Measurements from ENCODE around the gene FBXO44.
A peak's percentile ranks its signal among the peaks of the same experiment; 100 is the strongest.

FBXO44 gene

DNA sequence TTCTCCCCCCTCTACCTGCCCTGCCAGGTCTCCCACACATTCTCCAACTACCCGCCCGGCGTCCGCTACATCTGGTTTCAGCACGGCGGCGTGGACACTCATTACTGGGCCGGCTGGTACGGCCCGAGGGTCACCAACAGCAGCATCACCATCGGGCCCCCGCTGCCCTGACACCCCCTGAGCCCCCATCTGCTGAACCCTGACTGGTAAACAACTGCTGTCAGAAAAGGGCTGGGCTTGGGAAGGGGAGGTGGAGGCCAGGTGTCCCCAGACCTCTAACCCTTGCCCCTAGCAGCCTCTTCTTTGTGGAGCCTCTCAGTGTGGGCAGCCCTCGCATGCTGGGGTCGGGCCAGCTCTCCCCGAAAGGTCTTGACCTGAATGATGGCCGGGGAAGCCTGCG, 6.4 kb downstream of the FBXO44 start:
- no peak for DNase-seq

DNA sequence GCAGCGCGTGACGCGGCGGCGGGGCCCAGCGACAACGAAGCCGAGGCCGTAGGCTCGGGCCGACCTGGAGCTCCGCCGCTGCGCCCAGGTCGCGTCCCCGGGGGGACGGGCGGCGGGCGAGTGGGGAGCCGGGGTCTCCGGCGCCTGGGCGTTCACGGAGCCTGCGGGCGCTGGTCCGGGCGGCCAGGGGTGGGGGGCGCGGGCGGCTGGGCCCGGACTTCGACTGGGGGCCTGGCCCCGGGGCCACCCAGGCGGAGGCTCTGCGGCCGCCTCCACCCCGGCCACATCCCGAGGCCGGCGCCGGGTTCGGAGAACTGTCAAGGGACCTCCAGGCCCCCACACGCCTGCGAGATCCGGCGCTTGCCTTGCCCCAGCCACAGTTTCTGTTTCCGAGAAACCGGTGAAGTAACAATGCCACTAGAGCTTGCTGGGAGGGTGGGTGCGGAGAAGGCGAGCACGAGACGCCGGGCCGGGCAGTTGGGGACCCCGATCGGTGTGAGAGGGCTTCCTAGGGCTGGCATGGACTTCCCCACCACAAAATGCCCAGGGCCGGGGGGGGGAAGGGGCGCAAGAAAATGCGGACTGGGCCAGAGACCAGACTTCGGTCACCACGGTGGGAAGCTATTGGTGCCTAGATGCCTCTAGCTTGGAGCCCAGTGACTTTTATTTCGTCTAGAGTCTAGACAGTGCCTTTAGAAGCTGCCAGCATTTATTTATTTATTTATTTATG, 9.8 kb downstream of the FBXO44 start:
- no peak for DNase-seq

DNA sequence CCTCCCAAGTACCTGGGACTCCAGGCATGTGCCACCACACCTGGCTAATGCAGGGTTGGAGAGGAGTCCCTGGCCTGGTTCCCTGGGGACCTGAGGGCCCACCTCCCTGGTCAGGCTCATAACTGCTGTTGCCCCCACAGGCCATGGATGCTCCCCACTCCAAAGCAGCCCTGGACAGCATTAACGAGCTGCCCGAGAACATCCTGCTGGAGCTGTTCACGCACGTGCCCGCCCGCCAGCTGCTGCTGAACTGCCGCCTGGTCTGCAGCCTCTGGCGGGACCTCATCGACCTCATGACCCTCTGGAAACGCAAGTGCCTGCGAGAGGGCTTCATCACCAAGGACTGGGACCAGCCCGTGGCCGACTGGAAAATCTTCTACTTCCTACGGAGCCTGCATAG, 13.8 kb downstream of the FBXO44 start:
- no peak for DNase-seq

DNA sequence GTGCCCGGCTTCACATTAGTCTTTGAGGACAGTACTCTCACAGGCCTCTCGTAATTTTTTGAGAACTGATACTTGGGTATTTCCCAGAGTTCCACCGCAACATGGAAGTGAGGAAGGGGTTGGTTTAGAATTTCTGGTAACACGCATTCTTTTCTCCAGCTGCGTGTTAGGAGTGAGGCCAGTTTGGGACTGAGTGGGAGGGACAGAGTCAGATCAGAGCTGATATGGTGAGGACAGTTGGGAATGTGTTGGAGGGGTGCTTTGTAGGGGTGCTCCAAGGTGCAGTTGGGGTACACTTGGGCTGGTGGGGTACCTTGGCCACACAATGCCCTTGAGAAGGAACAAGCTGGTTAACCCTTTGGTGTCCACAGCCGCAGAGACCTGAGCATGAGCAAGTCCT, 16.1 kb downstream of the FBXO44 start:
- DNase-seq: no peak

DNA sequence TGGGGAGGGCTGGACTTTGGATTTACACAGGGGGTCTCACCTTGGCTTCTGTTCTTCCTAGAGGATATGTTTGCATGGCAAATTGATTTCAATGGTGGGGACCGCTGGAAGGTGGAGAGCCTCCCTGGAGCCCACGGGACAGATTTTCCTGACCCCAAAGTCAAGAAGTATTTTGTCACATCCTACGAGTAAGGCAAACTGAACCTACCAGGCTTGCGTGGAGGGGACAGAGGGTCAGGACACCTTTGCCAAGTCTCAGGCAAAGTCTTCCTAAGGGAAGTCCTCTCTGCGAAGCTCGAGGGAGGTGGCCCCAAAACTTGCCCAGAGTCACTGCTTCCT, 16.5 kb downstream of the FBXO44 start:
- DNase-seq: no peak

DNA sequence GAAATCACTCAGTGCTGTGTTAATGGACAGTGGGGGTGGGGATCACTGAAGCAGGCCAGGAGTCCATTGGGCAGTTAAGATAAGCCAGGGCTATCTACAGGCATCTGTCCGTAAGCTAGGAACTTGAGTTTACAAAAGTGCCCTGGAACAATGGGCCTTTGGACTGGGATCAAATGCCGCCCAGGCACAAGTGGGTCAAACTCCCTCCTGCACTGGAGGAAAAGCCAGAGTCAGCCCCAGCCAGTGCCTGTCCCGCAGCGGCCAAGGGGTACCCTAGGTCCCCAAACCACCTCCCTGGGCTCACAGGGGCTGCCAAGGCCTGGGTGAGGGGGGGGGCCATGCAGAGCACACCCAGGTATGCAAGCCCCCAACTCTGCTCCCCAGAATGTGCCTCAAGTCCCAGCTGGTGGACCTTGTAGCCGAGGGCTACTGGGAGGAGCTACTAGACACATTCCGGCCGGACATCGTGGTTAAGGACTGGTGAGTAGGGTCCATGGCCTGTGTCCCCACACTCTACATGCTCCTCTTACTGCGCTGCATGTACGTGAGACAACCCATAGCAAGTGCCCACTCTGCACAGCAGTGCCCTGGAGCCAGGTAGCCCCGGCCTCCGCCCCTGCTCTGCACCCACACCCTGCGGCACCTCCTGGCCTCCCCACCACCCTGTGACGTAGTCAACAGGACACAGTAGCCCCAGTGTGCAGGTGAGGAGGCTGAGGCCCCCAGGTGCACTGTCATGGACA, 17.0 kb downstream of the FBXO44 start:
- no peak for DNase-seq

DNA sequence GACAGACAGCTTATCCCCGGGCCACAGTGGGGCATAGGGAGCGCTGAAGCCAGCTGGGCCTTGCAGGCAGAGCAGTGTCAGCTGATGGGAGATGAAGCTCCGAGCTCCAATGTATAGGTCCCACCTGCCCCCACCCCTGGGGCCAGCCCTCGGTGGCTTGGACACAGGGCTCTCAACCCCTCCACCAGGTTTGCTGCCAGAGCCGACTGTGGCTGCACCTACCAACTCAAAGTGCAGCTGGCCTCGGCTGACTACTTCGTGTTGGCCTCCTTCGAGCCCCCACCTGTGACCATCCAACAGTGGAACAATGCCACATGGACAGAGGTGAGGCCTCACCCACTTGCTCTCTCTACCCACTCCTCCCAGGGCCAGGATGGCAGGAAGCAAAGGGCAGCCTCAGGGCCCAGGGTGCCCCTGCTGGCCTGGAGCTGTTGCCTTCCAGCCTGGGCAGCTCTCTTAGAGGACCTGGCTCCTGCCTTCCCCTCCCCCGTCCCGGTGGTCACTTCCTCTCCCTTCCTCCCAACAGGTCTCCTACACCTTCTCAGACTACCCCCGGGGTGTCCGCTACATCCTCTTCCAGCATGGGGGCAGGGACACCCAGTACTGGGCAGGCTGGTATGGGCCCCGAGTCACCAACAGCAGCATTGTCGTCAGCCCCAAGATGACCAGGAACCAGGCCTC, 18.6 kb downstream of the FBXO44 start:
- DNase-seq: no peak

DNA sequence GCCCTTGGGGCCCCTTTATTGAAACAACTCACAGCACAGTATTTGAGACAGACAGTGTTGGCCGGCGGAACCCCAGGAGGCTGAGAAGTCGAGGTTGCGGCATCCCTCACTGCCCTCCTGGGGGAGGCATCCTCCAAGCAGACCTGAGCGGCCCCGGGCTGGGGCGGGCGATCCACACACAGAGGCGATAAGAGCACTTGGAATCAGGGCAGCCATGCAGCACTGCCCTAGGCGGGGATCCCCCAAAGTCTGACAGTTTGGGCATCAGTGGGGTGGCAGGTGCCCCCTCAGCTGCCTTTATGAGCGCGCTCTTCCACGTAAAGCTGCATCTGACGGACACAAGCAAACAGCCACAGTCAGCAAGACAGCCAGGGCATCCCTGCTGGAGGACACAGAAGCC, 19.8 kb downstream of the FBXO44 start:
- no peak for DNase-seq

DNA sequence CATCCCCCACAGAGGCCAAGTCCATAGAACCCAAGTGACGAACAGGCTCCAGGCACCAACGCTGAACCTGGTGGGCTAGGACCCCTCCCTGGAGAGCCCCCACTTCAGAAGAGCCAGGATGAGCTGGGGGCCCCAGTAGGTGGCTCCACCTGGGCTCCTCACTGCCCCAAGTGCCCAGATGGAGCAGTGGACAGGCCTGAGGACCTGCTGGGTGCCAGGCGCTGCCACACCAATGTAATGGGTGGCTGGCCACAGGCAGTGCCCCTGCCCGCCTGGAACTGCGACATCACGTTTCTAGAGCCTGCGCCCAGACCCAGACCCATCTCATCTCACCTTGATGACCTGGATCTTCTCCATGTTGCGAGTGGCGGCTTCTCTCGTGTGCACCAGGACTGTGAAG, 20.6 kb downstream of the FBXO44 start:
- DNase-seq: no peak

DNA sequence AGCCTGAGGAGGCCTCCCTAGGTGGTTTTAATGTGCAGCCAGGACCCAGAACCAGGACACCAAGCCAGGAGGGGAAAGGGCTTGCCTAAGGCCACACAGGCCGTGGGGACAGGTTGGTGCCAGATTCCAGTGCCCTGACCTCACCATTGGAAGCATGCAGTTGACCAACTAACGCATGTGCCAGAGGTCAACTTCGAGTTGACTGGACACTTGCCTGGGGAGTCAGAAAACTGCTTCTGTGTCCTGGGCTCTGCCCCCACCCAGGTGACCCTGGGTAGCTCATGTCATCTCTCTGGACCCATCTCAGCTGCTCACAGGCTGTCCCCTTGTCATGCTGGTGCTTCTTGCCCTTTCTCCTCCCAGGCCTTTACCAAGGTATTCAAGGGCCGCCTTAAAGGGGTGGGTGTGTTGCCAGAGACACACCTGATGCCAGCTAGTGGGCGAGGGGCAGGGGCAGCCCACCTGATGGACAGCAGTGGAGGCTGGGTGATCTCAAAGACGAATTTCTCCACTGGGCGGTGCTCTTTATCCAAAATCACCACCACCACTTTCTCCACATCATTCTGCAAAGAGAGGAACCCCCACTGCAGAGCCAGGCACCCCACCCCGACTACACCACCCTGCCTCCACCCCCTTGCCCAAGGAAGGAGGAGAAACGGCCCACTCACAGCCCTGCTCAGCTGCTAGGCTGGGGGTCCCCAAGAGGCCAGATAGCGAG, 21.9 kb downstream of the FBXO44 start:
- DNase-seq: no peak

DNA sequence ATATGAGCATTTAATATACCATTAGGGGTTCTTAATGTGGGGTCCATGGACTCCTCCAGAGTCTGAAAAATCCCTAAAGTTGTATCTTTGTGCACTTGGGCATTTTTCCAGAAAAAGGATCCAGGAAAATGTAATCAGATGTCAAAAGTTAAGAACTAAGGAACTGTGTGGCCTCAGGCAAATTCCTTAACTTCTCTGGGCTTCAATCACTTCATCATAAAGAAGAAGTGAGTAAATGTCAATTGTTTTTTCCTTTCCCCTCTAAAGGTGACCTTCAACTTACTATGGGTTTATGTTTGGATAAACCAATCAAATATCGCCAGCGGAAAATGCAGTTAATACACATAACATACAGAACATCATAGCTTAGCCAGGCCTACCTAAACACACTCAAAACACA, 23.8 kb downstream of the FBXO44 start:
- DNase-seq: no peak

DNA sequence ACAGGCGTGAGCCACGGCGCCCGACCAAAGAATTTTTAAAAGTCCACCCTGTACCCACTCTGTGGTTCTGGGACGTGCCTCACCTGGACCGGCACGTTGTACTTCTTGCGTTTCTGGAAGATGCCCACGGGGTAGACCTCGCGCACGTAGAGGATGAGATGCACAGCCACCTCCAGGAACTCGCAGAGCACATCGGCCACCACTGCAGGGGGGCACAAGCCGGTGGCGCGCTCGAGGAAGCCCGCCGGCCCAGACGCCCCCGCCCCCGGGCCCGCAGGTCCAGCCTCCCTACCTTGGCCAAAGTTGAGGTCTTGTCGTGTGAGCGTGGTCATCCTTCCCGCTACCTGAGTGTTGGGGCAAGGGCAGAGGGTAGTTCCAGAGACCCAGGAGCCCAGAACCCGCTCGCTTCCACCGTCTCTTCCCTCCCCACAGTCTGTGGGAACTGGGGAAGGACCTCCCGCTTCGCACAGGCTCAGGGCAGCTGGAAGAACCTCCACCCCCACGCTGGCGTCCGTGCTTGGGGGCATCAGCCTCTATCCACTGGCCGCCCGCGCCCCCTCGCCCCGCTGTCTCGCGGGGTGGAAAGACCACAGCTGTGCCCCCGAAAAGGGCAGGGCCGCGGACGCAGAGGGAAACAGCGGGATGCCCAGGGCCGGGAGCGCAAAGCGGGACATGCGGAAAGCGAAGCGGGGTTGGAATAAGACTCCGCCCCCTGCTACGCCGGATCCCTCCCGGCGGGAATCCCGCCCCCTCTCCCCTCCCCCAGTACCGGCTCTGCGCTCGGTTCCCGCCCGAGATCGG, 25.8 kb downstream of the FBXO44 start:
- no peak for DNase-seq

DNA sequence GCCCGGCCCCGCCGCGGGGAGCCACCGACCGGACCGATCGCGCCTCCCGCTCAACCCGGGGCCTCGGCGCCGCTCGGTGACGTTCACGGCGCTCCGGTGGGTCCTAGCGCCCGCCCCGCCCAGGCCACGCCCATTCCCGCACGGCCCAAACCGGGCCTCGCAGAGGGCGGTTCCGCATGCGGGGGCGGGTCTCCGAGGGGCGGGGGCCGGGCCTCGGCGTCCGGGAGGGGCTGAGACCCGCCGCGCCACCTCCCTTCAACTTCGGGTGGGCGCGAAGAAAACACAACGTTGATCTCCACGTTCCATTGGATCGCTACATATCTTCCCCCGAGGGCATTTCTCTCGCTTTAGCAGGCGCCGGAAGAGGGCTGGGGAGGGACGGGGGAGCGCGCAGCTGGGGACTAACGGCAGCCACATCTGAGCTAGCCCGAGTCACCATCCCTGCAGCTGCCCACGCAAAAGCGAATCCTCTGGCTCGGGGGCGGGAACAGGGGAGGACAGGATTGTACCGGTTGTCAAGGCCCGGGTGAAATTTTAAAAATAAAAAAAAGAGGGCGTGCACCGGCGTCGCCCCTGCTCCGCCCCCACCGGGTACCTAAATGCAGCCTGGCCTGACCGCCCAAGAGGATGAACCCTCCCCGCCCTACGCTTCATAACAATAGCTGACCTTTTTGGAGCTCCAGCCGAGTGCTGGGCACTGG, 26.5 kb downstream of the FBXO44 start, which contains the start of gene MAD2L2:
Gene MAD2L2, minus strand, starts transcription at position 78 of the 701 bp plus-strand sequence. CDS start 547 bp downstream, outside the sequence.
- peak; percentile 51 for DNase-seq

DNA sequence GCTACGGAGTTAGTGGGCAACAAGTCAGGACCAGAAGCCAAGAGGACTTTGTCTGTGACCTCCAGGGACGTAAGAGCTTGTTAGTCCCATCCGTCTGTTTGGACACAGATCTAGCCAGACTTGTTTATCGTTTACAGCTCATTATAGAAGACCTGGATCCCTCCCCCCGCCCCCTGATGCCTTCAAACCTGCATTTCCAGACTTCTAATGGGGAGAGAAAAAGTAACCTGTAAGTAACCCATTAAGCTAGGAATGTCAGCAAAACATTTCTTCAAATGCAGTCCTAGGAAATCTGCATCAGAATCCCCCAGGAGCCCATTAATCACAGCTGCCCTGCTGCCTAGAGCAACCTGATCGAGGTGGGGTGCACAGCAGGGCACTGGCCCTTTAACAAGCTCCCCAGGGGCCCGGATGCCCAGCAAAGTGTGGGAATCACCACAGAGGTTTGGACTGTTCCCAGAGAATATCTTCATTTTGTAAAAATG, 27.7 kb downstream of the FBXO44 start:
- DNase-seq: no peak

DNA sequence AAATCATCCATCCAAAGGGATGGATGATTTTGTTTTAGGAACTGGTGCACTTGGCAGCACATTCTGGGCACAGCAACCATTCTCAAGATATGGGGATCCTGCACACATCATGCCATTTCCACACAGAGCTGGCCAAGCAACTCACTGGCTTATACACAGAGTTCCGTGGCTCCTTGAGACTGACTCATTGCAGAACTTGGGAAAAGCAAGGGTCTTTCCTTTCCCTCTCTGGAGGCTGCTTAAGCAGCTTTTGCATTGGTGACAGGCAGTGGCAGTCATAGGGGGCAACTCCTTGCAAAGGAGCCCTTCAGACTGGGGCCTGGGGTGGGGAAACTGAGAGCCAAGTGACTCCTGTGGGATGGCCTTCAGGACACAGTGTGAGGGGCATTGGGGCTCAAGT, 28.1 kb downstream of the FBXO44 start:
- no peak for DNase-seq

DNA sequence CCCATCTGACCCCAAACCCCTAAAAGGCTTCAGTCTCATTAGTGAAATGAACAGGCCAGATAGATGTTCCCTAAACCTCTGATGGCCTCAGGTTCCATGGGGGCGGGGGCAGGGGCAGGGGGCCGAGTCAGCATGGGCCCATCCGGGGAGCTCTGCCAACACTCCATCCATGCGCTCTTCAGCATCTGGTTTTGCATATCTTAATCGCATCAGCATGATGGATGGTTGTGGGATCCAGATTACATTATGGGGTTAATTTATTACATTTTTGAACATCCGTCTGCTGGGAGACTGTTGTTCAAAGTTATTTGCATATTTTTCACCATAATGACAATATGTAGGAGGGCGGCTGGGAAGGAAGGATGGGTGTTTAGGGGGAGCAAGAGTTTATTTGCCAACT, 29.4 kb downstream of the FBXO44 start:
- no peak for DNase-seq

DNA sequence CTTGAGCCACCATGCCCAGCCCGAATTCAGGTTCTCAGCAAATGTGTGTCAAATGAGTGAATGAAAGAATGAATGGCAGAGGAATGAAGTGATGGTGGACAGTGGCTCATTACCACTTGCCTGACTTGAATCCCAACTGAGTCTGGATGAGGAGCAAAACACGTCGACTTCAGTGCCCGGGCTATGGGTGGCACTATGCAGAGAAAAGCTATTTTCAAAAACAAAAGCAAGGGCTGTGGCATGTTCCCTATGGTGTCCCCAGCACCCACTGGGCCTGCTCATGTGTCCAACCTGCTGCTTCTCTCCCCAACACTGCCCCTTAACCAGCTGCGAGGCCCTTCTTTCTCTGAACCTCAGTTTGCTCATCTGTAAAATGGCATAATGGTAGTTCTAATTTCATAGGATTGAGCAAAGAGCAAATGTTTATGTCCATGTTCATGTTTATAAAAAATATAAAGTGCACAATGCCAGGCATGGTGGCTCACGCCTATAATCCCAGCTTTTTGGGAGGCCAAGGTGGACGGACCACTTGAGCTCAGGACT, 30.6 kb downstream of the FBXO44 start:
- DNase-seq: no peak

DNA sequence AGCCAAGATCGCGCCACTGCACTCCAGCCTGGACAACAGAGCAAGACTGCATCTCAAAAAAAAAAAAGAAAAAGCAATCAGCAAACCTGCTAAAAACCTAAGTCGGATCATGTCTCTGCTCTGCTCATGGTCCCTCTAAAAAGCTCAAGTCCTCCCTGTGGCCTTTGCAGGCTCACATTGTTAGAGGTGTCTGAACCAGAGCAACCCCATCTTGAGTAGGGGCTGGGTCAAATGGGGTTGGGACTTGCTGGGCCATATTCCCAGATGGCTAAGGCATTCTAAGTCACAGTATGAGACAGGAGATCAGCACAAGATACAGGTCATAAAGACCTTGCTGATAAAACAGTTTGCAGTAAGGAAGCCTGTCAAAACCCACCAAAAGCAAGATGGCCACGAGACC, 33.8 kb downstream of the FBXO44 start:
- no peak for DNase-seq

DNA sequence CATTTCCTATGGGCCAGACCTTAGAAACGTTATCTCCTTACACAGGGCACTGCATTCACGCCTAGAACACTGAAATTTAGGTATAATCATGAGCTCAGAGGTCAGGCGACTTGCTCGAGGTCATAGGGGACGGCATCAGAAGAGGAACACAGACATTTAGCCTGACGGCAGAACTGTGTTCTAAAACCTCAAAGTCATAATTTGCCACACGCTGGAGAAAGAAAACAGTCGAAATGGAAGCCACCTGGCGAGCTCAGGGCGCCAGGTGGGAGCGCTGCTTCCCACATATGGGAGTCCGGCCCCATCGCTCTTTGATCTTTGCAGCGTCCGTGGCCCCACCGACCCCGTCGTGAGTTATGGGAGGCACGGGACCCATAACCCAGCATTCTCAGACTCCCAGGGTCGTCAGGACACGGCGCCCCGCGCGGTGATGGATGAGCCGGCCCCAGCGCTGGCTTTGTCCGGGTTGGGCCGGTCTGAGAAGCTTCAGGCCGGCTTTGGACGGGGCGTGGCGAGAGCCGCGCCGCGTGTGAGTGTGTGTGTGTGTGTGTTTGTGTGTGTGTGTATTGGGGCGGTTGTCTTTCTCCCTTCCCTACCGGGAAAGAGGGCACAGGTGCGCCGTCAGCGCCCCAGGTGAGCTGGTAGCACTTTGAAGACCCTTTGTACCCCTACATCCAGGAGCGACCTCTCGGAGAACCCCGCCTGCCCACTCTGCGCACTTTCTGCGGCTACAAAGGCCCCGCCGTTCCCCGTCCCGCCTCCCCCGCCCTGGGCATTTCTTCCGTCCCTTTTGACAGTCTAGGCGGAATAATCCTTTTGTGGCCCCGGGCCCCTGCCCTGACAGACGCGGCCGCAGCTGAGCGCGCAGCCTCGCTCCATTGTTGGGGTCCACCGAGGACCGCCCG, 36.0 kb downstream of the FBXO44 start:
- no peak for DNase-seq

DNA sequence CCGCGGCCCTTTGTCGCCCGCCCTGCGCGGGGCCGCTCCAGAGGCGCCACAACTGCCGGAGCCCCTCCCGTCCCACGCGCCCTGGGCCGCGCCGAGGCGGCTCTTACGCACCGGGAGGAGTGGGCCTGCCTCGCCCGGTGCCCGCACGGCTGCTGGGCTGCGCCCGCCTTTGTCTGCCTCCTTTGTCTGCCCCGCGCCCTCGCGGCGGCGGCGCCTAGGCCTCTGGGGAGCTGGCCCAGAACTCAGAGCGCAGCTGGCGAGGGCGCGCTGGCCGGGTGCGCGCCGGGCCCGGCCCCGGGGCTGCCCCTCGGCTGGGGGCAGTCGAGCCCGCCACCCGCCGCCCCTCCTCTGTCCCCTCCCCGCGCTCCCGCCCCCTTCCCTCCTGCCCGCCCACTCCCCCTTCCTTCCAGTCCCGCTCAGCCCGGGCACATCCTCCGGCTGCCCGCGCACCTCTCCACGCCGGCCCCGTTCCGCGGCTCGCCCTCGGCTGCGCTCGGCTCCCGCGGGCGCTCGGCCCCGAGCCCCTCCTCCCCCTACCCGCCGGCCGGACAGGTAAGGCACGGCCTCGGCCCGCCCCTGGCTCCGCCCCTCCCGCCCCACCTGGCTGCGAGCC, 36.7 kb downstream of the FBXO44 start, which contains the start of gene DRAXIN:
Gene DRAXIN, plus strand, starts transcription at position 409 of the 613 bp plus-strand sequence. CDS start 14,549 bp downstream, outside the sequence.
- no peak for DNase-seq

All from DMS 273 treated with DMSO at 0.1 percent for 48 hours (cell line).